Ecto neural progenitor cell (in vitro differentiated cells): ENCODE data around the gene ZNF726.
"Not testable (repeated sequence)": the region's sequence is repeated elsewhere in the genome, so short reads cannot be mapped to it uniquely, and the experiment has no call there.

Source experiments
- DNase-seq: peaks from one replicate; pipeline ENCODE4 v3.0.0-alpha.2; 2018; ENCODE audit warnings: low spot score

The ZNF726 gene

DNA sequence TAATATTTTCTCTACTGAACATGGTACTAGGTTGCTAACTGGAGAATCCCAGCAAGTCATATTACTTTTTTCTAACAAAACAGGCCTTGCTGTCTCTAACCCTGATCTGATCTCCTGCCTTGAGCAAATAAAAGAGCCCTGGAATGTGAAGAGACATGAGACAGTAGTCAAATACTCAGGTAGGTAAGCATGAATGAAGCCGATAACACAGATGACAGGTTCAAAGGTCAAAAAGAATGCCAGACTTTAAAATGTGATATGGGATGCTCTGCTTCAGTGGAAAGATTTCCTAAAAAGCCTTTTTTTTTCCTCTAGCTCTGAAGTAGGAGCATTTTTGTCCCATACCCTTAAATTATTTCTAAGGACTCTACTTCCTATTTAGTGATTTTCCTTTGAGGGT lies 28.7 kb downstream of the ZNF726 start:
- no peak for DNase-seq

DNA sequence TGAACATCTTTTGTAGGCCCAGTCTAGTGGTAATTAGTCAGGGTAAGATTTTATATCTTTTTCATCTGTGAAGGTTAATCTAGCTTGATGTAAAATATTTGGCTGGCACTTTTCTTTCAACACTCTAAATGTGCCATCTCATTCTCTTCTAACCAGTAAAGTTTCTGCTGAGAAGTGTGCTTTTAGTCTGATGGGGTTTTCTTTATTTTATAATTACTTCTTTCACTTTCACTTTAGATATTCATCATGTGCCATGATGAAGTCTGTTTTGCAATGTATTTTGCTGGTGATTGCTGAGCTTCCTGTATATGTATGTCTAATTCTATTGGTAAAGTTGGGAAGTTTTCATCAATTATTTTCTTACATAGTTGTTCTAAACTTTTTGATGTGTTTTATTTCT lies 31.9 kb downstream of the ZNF726 start:
- no peak for DNase-seq

DNA sequence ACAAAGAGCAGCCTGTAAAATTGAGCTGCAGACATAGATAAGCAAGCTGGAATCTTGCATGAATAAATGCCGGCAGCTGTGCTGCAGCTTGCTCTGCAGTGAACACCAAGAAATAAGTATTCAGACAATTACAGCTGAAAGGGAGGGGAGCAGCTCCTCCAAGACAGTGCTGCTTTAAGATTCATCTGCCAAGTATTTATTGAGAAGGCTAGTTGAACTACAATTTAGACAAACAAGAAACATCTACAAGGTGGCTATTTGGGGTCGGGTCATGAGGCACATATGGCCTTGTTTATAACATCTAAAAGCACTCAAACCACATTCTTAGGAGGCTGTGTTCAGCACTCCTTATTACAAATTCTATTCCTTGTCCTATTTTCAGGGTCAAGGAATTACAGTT lies 34.9 kb downstream of the ZNF726 start:
- DNase-seq = no peak

DNA sequence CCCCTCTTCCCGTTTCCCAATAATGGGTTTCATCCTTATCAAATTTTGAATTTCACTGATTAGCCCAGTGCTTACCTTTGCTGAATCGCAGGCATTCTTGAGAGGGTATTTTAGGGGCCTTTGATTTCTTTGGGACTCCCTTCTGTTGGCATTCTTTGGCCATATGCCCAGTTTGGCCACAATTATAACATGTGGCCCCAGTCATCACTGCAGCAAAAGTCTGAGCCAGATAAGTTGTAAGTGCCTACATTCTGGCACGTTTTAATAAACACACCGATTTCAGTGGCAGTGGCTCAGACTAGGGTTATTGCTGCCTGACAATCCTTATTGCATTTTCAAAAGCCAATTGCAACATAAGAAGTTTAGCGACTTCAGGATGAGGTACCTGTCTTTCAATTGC lies 41.4 kb downstream of the ZNF726 start:
- no peak for DNase-seq

DNA sequence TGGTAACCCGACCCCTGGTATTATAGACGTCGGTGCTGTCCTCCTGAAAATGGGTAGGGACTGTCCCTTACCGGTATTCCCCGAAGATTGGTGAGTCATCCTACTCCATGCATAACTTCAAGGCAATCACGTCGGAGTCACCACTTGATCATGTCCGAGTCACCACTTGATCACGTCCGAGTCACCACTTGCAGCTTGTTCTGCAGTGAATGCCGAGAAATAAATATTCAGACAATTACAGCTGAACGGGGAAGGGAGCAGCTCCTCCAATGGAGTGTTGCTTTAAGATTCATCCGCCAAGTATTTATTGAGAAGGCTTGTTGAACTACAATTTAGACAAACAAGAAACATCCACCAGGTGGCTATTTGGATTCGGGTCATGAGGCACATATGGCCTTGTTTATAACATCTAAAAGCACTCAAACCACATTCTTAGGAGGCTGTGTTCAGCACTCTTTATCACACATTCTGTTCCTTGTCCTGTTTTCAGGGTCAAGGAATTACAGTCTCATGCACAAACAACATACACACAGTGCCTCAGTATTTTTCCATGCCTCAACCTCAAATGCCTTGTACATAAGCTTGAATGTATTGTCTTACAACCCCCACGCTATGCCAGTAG lies 43.1 kb downstream of the ZNF726 start:
- no peak for DNase-seq

DNA sequence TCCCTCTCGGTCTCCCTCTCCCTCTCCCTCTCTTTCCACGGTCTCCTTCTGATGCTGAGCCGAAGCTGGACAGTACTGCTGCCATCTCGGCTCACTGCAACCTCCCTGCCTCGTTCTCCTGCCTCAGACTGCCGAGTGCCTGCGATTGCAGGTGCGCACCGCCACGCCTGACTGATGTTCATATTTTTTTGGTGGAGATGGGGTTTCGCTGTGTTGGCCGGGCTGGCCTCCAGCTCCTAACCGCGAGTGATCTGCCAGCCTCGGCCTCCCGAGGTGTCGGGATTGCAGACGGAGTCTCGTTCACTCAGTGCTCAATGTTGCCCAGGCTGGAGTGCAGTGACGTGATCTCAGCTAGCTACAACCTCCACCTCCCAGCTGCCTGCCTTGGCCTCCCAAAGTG lies 48.7 kb downstream of the ZNF726 start:
- DNase-seq = not testable (repeated sequence)

DNA sequence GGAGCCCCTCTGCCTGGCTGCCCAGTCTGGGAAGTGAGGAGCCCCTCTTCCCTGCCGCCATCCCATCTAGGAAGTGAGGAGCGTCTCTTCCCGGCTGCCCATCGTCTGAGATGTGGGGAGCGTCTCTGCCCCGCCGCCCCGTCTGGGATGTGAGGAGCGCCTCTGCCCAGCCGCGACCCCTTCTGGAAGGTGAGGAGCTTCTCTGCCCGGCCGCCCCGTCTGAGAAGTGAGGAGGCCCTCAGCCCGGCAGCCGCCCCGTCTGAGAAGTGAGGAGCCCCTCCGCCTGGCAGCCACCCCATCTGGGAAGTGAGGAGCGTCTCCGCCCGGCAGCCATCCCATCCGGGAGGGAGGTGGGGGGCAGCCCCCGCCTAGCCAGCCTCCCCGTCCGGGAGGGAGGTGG lies 49.2 kb downstream of the ZNF726 start:
- DNase-seq = not testable (repeated sequence)

DNA sequence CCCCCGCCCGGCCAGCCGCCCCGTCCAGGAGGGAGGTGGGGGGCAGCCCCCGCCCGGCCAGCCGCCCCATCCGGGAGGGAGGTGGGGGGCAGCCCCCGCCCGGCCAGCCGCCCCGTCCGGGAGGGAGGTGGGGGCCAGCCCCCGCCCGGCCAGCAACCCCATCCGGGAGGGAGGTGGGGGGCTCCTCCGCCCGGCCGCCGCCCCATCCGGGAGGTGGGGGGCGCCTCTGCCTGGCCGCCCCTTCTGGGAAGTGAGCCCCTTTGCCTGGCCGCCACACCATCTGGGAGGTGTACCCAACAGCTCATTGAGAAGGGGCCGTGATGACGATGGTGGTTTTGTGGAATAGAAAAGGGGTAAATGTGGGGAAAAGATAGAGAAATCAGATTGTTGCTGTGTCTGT lies 49.6 kb downstream of the ZNF726 start:
- not testable (repeated sequence) for DNase-seq

DNA sequence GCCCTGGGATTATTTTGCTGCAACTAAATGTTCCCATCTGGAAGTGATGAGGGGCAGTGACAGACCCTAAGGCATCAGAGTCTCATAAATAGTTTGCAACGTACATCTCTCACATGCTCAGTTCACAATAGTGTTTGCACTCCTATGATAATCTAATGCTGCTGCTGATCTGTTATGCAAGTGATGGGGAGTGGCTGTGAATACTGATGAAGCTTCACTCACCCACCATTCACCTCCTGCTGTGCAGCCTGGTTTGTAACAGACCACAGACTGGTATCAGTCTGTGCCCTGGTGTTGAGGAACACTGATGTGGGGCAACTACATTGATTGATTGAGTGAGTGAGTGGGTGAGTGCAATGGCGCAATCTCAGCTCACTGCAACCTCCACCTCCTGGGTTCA lies 54.9 kb downstream of the ZNF726 start:
- no peak for DNase-seq

DNA sequence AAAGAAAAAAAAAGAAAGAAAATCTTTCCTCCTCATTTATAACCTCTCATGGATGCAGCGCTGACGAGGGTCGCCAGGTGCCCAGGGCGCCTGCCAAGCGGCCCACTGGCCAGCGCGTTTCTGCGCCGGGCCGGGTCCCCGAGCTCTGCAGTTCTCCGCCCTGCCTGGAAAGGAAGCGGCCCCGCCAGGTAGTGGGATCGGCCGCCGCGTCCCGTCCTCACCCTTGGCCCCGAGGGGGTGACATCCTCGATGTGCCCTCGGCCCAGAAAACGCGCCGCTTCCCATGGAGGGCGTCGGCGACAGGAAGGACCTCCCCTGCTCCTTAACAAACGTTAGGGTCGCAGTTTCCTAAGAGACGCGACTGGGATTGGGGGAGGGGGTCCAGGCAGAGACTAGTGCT lies 56.9 kb downstream of the ZNF726 start:
- DNase-seq = no peak

DNA sequence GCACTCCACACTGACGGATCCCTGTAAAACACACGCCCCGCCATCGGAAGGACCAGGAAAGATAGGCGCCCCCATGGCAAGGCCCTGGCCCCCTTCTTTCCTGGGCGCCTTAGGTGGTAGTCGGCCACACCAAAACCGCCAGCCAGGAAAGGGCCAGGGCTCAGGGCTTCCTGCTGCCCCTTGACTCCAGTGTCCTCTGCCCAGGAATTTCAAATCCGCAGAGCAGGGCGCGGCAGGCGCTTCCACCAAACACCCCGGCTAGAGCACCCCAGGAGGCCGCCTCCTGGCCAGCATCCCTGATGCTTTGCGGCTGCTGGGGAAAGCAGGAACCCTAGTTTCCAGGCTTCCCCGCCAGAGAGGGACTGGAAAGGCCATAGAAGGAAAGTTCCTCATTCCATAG lies 57.5 kb downstream of the ZNF726 start:
- no peak for DNase-seq

DNA sequence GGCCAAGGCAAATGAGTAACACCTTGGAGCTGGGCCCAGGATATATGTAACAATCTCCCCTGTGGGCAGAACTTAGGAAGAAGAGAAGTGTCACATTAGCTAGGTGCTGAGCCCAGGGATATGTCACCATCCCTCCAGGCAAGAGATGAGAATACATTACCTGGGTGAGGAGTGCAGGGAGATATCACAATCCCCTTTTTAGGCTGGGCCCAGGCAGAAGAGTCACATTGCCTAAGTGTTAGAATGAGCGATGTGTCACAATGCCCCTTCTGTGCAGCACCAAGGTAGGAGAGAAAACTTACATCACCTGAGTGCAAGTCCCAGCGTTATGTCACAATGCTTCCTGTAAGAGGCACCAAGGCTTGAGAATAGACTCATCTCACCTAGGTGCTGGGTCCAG lies 60.3 kb downstream of the ZNF726 start:
- no peak for DNase-seq

DNA sequence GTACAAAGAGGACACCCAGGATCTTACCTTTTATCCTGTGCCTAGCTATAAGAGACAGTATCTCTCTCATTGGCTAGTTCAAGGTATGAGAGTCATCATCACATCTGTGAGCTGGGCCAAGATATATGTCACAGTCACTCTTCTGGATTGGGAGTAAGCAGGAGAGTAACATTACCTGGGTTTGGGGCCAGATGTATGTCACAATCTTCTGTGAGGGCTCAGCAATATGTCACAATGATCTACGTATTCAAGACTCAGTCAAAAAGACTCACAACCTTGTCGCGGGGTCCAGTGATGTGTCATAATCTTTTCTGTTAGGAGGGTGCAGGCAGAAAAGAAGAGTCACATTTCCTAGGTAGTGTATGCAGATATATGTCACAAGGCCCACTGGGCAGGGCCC lies 61.9 kb downstream of the ZNF726 start:
- DNase-seq = not testable (repeated sequence)

DNA sequence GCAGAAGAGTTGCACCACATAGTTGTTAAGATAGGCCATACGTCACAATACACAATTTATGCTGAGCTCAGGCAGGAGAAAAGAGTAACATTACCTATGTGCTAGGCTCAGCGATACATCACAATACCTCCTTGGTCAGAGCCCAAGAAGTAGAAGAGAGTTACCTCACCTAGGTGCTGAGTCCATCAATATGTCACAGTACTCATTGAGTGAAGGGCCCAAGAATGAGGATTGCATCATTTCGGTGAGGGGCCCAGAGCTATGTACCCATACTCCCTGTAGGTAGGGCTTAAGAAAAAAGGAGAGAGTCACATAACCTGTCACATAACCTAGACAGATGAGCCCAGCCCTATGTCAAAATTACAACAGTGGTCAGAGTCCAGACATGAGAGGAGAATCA lies 62.6 kb downstream of the ZNF726 start:
- not testable (repeated sequence) for DNase-seq

DNA sequence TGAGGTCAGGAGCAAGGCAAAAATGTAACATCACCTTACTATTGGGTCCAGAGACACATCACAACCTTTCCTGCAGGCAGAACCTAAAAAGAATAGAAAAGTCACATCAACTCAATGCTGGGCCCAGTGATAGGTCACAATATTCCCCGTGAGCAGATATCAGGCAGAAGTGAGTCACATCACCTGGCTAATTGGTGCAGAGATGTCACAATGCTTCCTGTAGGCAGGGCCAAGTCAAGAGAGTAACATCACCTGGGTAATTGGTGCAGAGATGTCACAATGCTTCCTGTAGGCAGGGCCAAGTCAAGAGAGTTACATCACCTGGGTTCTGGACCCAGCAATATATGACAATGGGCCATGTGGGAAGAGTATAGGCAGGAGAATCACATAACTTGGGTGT lies 63.4 kb downstream of the ZNF726 start:
- DNase-seq = no peak

DNA sequence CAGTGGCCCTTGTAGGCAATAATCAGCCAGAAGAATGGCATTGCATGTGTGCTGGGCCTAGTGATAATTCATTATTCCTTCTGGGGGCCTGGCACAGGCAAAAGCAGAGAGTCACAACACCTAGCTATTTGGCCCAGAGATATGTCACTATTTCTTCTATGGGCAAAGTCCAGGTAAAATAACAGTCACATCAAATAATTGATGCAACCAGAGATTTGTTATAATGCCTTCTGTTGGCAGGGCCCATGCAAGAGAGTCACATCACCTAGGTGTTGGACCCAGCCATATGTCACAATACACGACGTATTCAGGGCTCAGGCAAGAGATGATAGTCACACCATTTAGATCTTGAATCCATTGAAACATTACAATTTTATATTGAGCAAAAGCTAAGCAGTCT lies 66.1 kb downstream of the ZNF726 start:
- no peak for DNase-seq

DNA sequence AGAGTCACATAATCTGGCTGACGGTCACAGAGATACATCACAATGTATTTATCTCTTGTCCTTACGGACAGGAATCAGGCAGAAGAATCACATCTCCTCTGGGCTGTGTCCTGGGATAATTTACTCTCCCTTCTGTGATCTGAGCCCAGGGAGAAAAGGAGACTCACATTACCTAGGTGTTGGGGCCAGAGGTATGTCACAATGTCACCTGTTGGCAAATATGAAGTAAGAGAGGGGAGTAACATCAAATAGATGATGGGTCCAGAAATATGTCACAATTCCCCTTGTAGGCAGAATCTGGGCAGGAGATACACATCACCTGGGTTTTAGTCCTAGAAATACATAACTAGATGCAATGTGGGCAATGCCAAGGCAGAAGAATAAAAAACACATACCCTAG lies 67.2 kb downstream of the ZNF726 start:
- no peak for DNase-seq

DNA sequence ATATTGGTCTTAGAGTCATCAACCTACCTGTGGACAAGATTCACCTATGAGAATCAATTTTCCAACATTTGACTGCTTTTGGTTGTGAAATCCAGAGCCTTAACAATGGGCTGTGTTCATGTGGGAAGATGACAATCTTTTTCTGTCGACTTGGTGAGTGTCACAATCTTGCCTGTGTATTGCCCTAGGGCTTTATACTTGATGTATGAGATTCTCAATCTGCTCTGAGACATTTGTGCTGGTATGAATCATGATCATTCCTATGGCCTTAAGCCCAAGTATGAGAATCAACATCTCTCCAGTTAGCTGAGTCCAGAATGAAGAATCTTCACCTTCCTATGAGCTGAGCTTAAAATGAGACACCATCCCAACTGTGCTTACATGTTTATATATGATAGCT lies 68.7 kb downstream of the ZNF726 start:
- DNase-seq = no peak
